SK-N-SH (cell line): ENCODE data around the gene FMN1. TPM values are rescaled to one million over a fixed set of nuclear protein-coding genes. Genes with fewer than 3 reads are reported as not detected.

ENCODE experiments used
- CTCF ChIA-PET: fragments of 300-600, 350-600 bp; formaldehyde crosslinking; extraction: SDS; loops from one replicate; lab custom pipeline; 2021; lab: Yijun Ruan, JAX
- POLR2A ChIA-PET: fragments of 350-600 bp; sonication (Branson Sonifier 250); formaldehyde crosslinking; extraction: SDS; loops from one replicate; lab custom pipeline; 2020; ENCODE audit warnings: antibody characterized with exemption, inconsistent platforms; lab: Yijun Ruan, JAX
- DNase-seq: peaks from one replicate; pipeline ENCODE4 v3.0.0; 2012
- H2AFZ ChIP-seq: fragments of 200-600 bp; sonication (generic); 2 replicates; pipeline ENCODE4 v1.8.1; 2016; ENCODE audit warnings: antibody characterized with exemption, mild to moderate bottlenecking, low read depth
- H3F3A ChIP-seq: fragments of 200-600 bp; sonication (generic); replicated peaks from 2 replicates; pipeline ENCODE3; 2016; ENCODE audit warnings: antibody characterized with exemption, mild to moderate bottlenecking; ENCODE audit not compliant: insufficient read depth
- H3K27ac ChIP-seq, 2 experiments: fragments of 200-500 bp in 1 of 2; fragments of 200-600 bp in 1 of 2; sonication (Bioruptor generic) in 1 of 2; sonication (generic), shearing (Covaris generic) in 1 of 2; 2 replicates each; pipeline versions ENCODE4 v1.5.1 to v1.6.1; 2014 to 2016; ENCODE audit warnings: low read depth in 2 of 2, inconsistent platforms in 1 of 2, low read length in 1 of 2, mild to moderate bottlenecking in 1 of 2, mixed read lengths in 1 of 2
- H3K27me3 ChIP-seq: fragments of 200-600 bp; sonication (generic), shearing (Covaris generic); 2 replicates; pipeline ENCODE4 v1.6.1; 2016; ENCODE audit warnings: mixed run types; ENCODE audit not compliant: insufficient read depth
- H3K36me3 ChIP-seq, 2 experiments: fragments of 200-500 bp in 1 of 2; fragments of 200-600 bp in 1 of 2; sonication (Bioruptor generic) in 1 of 2; sonication (generic) in 1 of 2; replicated peaks in 1 of 2; 2 replicates each; pipeline versions ENCODE3 to v1.5.1; 2014 to 2016; ENCODE audit warnings: low read length in 1 of 2, mild to moderate bottlenecking in 1 of 2; ENCODE audit not compliant: insufficient read depth in 2 of 2, control insufficient read depth in 1 of 2
- H3K4me1 ChIP-seq, 2 experiments: fragments of 200-500 bp in 1 of 2; fragments of 200-600 bp in 1 of 2; sonication (Bioruptor generic) in 1 of 2; sonication (generic), shearing (Covaris generic) in 1 of 2; 2 replicates each; pipeline versions ENCODE4 v1.5.1 to v1.6.1; 2014 to 2016; ENCODE audit warnings: low read depth in 1 of 2, low read length in 1 of 2, mixed run types in 1 of 2; ENCODE audit not compliant: insufficient read depth in 2 of 2, control insufficient read depth in 1 of 2
- H3K4me2 ChIP-seq: fragments of 200-600 bp; sonication (generic), shearing (Covaris generic); 2 replicates; pipeline ENCODE4 v1.6.1; 2017; ENCODE audit warnings: mixed run types
- H3K4me3 ChIP-seq, 2 experiments: fragments of 200-500 bp in 1 of 2; fragments of 200-600 bp in 1 of 2; sonication (Bioruptor generic) in 1 of 2; sonication (generic), shearing (Covaris generic) in 1 of 2; 2 replicates each; pipeline versions ENCODE4 v1.5.1 to v1.8.1; 2014 to 2016; ENCODE audit warnings: low read depth in 2 of 2, inconsistent platforms in 1 of 2, low read length in 1 of 2, mild to moderate bottlenecking in 1 of 2, mixed read lengths in 1 of 2, moderate library complexity in 1 of 2
- H3K79me2 ChIP-seq: fragments of 200-600 bp; sonication (generic); 2 replicates; pipeline ENCODE4 v1.8.1; 2017; ENCODE audit warnings: mild to moderate bottlenecking; ENCODE audit not compliant: insufficient read depth
- H3K9ac ChIP-seq: fragments of 200-600 bp; sonication (generic); 2 replicates; pipeline ENCODE4 v1.6.1; 2017; ENCODE audit warnings: mixed run types
- H3K9me2 ChIP-seq: fragments of 200-600 bp; sonication (generic); 2 replicates; pipeline ENCODE4 v1.6.1; 2017; ENCODE audit warnings: mixed run types
- H3K9me3 ChIP-seq: fragments of 200-600 bp; sonication (generic); 2 replicates; pipeline ENCODE4 v1.6.1; 2017; ENCODE audit warnings: mixed run types, mild to moderate bottlenecking, moderate library complexity
- H4K20me1 ChIP-seq: fragments of 200-600 bp; sonication (generic); 2 replicates; pipeline ENCODE4 v1.6.1; 2017; ENCODE audit warnings: mild to moderate bottlenecking, mixed run types; ENCODE audit not compliant: insufficient read depth
- EZH2phosphoT487 ChIP-seq: fragments of 200-600 bp; sonication (generic); IDR thresholded peaks from 2 replicates; pipeline ENCODE4 v1.6.1; 2017; ENCODE audit warnings: low read depth, mixed run types, mild to moderate bottlenecking, antibody characterized with exemption, moderate library complexity, borderline replicate concordance
- FOXM1 ChIP-seq: IDR thresholded peaks from 2 replicates; pipeline ENCODE4 v1.4.0; 2012; ENCODE audit warnings: low read depth, mild to moderate bottlenecking
- GABPA ChIP-seq: IDR thresholded peaks from 2 replicates; pipeline ENCODE4 v1.4.0; 2012; ENCODE audit warnings: low read depth, mild to moderate bottlenecking
- IRF3 ChIP-seq: fragments of 150-350 bp; IDR thresholded peaks from 2 replicates; pipeline ENCODE4 v1.6.1; 2016; ENCODE audit warnings: mild to moderate bottlenecking, low read depth, low read length
- MEF2A ChIP-seq: IDR thresholded peaks from 2 replicates; pipeline ENCODE4 v1.4.0; 2012; ENCODE audit warnings: low read depth, borderline replicate concordance
- NRF1 ChIP-seq: IDR thresholded peaks from 2 replicates; pipeline ENCODE4 v1.6.1; 2012; ENCODE audit warnings: low read depth, mild to moderate bottlenecking, low read length
- PBX3 ChIP-seq: IDR thresholded peaks from 2 replicates; pipeline ENCODE4; 2012
- POLR2AphosphoS5 ChIP-seq: IDR thresholded peaks from 2 replicates; pipeline ENCODE4 v1.6.1; 2012; ENCODE audit warnings: low read depth, low read length
- RAD21 ChIP-seq: IDR thresholded peaks from 2 replicates; pipeline ENCODE4 v1.6.1; 2012; ENCODE audit warnings: mild to moderate bottlenecking, low read length
- RCOR1 ChIP-seq: fragments of 150-350 bp; IDR thresholded peaks from 2 replicates; pipeline ENCODE4 v1.6.1; 2017; ENCODE audit warnings: antibody characterized with exemption, low read length
- RFX5 ChIP-seq: IDR thresholded peaks from 2 replicates; pipeline ENCODE4 v1.6.1; 2012; ENCODE audit warnings: mild to moderate bottlenecking, improper control_type of control experiment, low read length
- SIN3A ChIP-seq: IDR thresholded peaks from 2 replicates; pipeline ENCODE4 v1.6.1; 2012; ENCODE audit warnings: low read depth, mild to moderate bottlenecking, low read length, moderate library complexity, borderline replicate concordance
- SMC3 ChIP-seq: IDR thresholded peaks from 2 replicates; pipeline ENCODE4 v1.6.1; 2012; ENCODE audit warnings: low read depth, low read length, improper control_type of control experiment
- TAF1 ChIP-seq: IDR thresholded peaks from 2 replicates; pipeline ENCODE4 v1.6.1; 2012; ENCODE audit warnings: low read depth, mild to moderate bottlenecking, low read length, moderate library complexity, borderline replicate concordance
- TEAD4 ChIP-seq: IDR thresholded peaks from 2 replicates; pipeline ENCODE4 v1.4.0; 2012; ENCODE audit warnings: mild to moderate bottlenecking, borderline replicate concordance; ENCODE audit not compliant: insufficient read depth
- USF1 ChIP-seq: IDR thresholded peaks from 2 replicates; pipeline ENCODE4 v1.4.0; 2012; ENCODE audit warnings: low read depth, borderline replicate concordance
- WGBS: methylation state at CpG from one replicate; pipeline ENCODE4 v1.1.6; 2017; ENCODE audit warnings: low lambda C conversion rate; 5-methylcytosine and 5-hydroxymethylcytosine counted together
- polyA plus RNA-seq, 3 experiments: library from polyadenylated mRNA; depleted of rRNA; stranded (reverse); fragments of >200 nt; gene quantifications; 2 replicates each; pipeline ENCODE4 v1.2.3, GENCODE V29; 2012
- TF ChIP-seq, protein P1 (sequence below): fragments of 150-350 bp; IDR thresholded peaks from 2 replicates; pipeline ENCODE4 v1.6.1; 2017; ENCODE audit warnings: antibody characterized with exemption, low read length, low read depth, borderline replicate concordance

FMN1 gene
- polyA plus RNA-seq, 1 of the 3 experiments (the other 2 are of a cell fraction) = 9.1 TPM

- H3K4me3 ChIP-seq = no peak overlapping the region
- TF ChIP-seq POLR2AphosphoS5 = no peak
- no peak for TF ChIP-seq FOXM1
- TF ChIP-seq RCOR1 = no peak
- no peak for TF ChIP-seq GABPA
- TF ChIP-seq RAD21 = no peak
- TF ChIP-seq RFX5 = no peak
- no peak for TF ChIP-seq NRF1
- TF ChIP-seq EZH2phosphoT487 = no peak
- TF ChIP-seq SMC3 = no peak
- no peak for TF ChIP-seq PBX3
- TF ChIP-seq TEAD4 = no peak
- TF ChIP-seq, protein P1, sequence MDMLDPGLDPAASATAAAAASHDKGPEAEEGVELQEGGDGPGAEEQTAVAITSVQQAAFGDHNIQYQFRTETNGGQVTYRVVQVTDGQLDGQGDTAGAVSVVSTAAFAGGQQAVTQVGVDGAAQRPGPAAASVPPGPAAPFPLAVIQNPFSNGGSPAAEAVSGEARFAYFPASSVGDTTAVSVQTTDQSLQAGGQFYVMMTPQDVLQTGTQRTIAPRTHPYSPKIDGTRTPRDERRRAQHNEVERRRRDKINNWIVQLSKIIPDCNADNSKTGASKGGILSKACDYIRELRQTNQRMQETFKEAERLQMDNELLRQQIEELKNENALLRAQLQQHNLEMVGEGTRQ = no peak
- no peak for TF ChIP-seq USF1
- TF ChIP-seq SIN3A = no peak
- TF ChIP-seq MEF2A = no peak
- TF ChIP-seq TAF1 = no peak
- TF ChIP-seq IRF3 = no peak
- TF ChIP-seq, all 33 proteins: peak for 0
- DNase-seq = no peak
Measured at GRCh38 chr15:32790352-32790999, 404.0 kb downstream of the FMN1 start.

More at GRCh38 chr15:32790352-32790999, 404.0 kb downstream of the FMN1 start:
- Histone ChIP-seq H3K4me2 (no peak overlapping the region; the same call in 1 of the 2 replicates), H3K9me2 (no peaks in the 10 kb centered on the region), H3K79me2 (no peaks in the 10 kb centered on the region), H2AFZ (no peak overlapping the region), H4K20me1 (no peaks in the 10 kb centered on the region), H3K36me3 (peaks cover 15 to 82% of the 10 kb centered on the region in 2 experiments), H3F3A (peaks cover 25% of the 10 kb centered on the region), H3K27me3 (no peaks in the 10 kb centered on the region), H3K4me1 (peaks cover 0 to 3% of the 10 kb centered on the region in 2 experiments; a peak in 1 of 4 replicates), H3K9me3 (no peaks in the 10 kb centered on the region), H3K27ac (no peak overlapping the region), H3K9ac (no peak overlapping the region)
- ChIA-PET POLR2A (no interaction called here), CTCF (interaction anchor here (0.7 to 1.2 kb wide), 2 partner anchors 128 to 204 kb away, joined by 3 read pairs; no protein-coding TSS in a partner anchor)
- WGBS = 95% methylated on average over 2 of the region's 2 CpGs
